22Rv1 (cell line): Measurements from ENCODE around the gene GGA1.

Experiments
- ZFX ChIP-seq: fragments of 450-650 bp; IDR thresholded peaks from 2 replicates; pipeline ENCODE4 v1.6.1; 2017; ENCODE audit warnings: antibody characterized with exemption, borderline replicate concordance
- TF ChIP-seq, protein P1 (sequence below): fragments of 450-650 bp; IDR thresholded peaks from 2 replicates; pipeline ENCODE4 v1.5.1; 2017; ENCODE audit warnings: mild to moderate bottlenecking

DNA sequence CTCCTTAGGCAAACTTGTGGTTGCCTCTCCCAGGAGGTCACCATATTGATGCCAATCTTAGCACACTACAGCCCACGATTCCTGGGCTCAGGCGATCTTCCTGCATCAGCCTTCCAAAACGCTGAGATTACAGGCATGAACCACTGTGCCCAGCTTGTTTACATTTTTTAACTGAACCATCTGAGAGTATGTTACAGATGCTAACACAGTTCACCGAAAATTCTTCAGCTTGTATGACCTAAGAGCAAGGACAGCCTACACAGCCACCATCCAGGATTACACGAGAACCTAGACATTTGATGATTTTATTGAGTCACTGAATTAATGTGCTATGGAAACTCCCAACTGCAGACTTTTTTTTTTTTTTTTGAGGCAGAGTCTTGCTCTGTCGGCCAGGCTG, 61.0 kb downstream of the GGA1 start:
- TF ChIP-seq, protein P1, sequence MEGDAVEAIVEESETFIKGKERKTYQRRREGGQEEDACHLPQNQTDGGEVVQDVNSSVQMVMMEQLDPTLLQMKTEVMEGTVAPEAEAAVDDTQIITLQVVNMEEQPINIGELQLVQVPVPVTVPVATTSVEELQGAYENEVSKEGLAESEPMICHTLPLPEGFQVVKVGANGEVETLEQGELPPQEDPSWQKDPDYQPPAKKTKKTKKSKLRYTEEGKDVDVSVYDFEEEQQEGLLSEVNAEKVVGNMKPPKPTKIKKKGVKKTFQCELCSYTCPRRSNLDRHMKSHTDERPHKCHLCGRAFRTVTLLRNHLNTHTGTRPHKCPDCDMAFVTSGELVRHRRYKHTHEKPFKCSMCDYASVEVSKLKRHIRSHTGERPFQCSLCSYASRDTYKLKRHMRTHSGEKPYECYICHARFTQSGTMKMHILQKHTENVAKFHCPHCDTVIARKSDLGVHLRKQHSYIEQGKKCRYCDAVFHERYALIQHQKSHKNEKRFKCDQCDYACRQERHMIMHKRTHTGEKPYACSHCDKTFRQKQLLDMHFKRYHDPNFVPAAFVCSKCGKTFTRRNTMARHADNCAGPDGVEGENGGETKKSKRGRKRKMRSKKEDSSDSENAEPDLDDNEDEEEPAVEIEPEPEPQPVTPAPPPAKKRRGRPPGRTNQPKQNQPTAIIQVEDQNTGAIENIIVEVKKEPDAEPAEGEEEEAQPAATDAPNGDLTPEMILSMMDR, result no peak
- TF ChIP-seq ZFX, result no peak
